HG03103 (cell line): Measurements from ENCODE around the gene APBA2.
"Not testable (repeated sequence)": the region's sequence is repeated elsewhere in the genome, so short reads cannot be mapped to it uniquely, and the experiment has no call there.

Experiments used
- ATAC-seq: cut with Tn5 transposase; IDR thresholded peaks from one replicate; pipeline ENCODE4 v1.9.1; 2021; ENCODE audit warnings: low read depth; ENCODE audit not compliant: unreplicated experiment

Gene APBA2

GRCh38 chr15:29141308-29142128 lies 255.7 kb downstream of the APBA2 start:
- ATAC-seq, result no peak

DNA sequence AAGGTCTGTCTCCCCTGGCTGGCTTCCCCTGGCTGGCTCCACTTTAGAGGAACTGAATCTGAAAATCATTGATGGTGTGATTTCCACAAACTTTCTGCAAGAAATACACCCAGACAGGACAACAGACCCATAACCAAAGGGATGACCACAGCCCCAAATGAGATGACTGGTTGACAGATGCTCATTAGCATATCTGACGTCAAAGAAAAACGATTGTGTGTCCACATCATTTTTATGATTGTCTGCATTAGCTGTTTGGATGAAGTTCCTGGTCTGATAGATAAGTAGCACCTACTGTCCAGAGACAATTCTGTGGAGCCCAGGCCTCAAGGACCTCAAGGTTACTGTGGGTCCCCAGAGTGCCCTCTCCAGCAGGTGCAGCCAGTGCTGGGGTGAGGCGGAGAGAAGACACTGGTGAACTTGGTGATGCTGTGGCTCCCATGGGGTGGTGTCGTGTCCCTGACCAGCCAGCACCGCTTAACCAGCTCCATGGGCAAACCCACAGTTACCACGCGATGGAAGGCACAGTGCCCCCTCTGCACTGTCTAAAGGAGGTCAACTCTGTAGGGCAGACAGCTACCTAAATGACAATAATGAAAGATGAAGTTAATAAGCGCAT lies 256.5 kb downstream of the APBA2 start:
- ATAC-seq, result no peak

- no peak for ATAC-seq
These were observed 257.5 kb downstream of the APBA2 start for GRCh38 chr15:29143293-29143692.

GRCh38 chr15:29143909-29144635 lies 258.3 kb downstream of the APBA2 start:
- no peak for ATAC-seq

- no peak for ATAC-seq
These were observed 263.9 kb downstream of the APBA2 start for GRCh38 chr15:29149738-29150075.

DNA sequence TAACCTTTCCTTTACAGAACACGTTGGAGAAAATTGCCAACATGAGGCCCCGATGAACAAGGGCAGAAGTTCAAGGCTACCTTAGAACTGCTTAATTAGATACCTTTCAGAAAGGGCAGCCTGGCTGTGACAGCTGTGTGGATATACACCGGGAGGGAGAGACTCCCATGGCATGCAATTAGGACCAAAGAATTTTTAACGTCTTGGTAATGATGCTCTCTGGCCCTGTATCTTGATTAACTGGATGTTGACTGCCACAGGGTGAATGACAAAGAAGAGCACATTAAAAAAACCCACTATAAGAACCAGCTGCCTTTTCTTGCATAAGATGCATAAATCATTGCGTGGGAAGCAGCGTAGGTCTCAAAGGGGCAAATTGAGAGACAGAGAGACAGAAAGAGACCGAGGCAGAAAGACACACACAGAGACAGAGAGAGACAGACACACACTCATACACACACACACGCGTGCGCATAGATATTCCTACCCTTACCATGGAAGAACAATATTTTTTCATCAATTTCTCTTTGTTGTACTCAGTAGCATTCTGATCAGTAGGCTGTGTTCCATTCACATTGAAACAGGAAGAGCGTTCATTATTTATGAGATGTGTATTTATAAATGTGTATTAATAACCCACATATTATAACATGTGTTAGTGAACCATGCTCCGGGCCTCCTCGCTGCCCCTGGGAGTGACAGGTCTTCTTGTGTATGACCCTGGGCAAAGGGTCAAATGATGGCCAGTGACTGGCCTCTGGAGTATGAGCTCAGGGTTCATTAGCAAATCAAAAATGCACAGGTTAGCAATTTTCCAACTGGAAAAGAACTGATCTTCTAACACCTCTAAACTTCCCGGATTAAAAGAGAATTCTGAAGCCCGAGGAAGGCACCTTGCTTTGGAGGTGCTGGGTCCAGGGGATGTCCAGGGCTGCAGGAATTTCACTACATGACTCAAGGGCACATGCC lies 265.0 kb downstream of the APBA2 start:
- ATAC-seq, result no peak

GRCh38 chr15:29151484-29151857 lies 265.7 kb downstream of the APBA2 start:
- ATAC-seq, result no peak

- no peak for ATAC-seq
These were observed 270.7 kb downstream of the APBA2 start for GRCh38 chr15:29156521-29156920.

- no peak for ATAC-seq
These were observed 274.1 kb downstream of the APBA2 start for GRCh38 chr15:29159771-29160455.

GRCh38 chr15:29162411-29162810 lies 276.6 kb downstream of the APBA2 start:
- no peak for ATAC-seq

DNA sequence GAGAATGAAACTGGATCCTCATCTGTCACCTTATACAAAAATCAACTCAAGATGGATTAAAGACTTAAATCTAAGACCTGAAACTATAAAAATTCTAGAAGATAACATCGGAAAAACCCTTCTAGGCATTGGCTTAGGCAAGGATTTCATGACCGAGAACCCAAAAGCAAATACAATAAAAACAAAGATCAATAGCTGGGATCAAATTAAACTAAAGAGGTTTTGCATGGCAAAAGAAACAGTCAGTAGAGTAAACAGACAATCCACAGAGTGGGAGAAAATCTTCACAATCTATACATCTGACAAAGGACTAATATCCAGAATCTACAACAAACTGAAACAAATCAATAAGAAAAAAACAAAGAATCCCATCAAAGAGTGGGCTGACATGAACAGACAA lies 281.3 kb downstream of the APBA2 start:
- ATAC-seq, result not testable (repeated sequence)
